GM18517 (cell line): Measurements from ENCODE around the gene TMEM163.
A peak's percentile ranks its signal among the peaks of the same experiment; 100 is the strongest.
"Not testable (repeated sequence)": the region's sequence is repeated elsewhere in the genome, so short reads cannot be mapped to it uniquely, and the experiment has no call there.

Source experiments
- ATAC-seq: cut with Tn5 transposase; IDR thresholded peaks from one replicate; pipeline ENCODE4 v1.9.1; 2021; ENCODE audit warnings: mild to moderate bottlenecking, moderate library complexity; ENCODE audit not compliant: unreplicated experiment

The TMEM163 gene

DNA sequence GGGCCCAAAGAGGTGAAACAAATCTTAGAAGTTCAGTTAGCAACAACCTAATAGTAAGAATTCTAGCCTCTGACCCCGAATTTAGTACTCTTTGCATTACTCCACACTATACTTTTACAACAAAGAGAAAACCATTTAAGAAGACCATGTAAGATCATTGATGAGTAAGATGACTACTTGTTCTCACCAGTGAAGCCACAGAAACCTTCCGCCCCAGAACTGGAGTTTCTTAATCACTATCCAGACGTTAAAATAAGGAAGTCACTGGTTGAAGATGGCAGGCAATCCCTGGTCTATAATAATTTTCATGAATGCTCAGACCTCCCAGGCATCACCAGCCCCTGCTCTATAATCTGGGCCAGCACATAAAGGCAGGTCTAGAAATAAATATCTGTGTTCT lies 95.0 kb downstream of the TMEM163 start:
- peak; percentile 96 for ATAC-seq

DNA sequence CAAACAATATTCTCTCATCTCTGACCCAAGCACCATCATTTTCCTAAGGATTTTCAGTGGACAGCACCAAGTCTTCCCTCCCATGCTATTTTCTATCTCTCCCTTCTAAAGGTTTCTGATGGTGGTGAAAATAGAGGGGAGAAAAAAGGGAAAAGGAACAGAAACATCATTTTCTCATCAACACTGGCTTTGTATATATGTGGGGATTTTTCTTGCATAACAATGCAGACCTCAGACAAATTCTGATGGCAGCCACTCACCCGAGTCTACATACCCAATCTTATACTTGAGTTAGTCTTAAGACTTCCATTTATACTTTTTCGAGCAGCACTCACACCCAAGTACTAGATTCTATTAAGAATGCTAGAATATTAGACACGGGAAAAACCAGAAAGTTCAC lies 95.8 kb downstream of the TMEM163 start:
- ATAC-seq: no peak

DNA sequence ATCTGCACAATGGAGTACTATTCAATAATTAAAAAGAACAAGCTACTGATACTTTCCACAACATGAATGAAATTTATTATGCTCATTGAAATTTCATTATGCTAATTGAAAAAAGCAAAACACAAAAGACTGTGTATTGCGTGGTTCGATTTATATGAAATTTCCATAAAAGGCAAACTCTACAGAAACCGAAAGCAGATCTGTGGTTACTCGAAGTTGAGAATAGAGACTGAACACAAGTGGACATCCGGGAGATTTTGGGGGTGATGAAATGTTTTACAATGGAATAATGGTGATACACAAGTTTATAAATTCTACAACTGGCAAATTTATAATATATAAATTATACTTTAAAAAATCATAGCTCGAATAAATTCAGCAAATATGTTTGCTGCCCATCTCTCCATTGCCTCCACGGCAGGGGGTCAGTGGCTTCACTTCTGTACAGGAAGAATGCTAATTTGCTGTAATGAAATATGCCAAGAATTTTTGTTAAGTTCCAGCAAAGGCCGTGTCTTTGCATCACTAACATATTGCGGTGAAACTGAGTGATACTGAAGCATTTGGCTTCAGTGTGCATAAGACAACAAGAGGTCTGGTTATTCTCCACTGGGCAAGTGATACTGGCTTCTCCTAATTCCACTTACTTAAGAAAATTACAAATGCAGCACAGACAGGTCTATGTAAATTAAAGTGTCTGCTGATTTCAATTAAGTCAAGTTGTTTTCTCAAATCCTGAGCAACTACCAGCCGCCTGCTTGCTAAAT lies 96.7 kb downstream of the TMEM163 start:
- no peak for ATAC-seq

GRCh38 chr2:134619250-134619649 lies 99.5 kb downstream of the TMEM163 start:
- no peak for ATAC-seq

GRCh38 chr2:134615480-134615879 lies 103.3 kb downstream of the TMEM163 start:
- not testable (repeated sequence) for ATAC-seq

DNA sequence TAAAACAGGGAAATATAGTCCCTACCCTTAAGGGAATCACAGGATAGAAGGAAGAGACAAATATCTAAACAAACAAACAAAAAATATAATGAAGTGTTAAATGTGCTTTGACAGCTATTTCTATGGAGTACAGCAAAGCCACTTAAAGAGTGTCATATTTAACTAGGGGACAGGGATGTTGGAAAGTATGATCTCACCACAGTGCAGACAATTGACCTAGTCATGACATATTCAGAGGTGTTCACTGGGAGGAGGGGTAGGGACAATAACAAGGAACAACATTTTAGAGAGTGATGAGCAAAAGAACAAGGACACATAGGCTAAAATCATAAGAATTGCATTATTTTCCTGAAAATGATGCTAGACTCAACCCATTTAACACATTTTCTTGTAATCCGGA lies 107.5 kb downstream of the TMEM163 start:
- no peak for ATAC-seq

GRCh38 chr2:134610871-134611270 lies 107.9 kb downstream of the TMEM163 start:
- ATAC-seq: no peak

DNA sequence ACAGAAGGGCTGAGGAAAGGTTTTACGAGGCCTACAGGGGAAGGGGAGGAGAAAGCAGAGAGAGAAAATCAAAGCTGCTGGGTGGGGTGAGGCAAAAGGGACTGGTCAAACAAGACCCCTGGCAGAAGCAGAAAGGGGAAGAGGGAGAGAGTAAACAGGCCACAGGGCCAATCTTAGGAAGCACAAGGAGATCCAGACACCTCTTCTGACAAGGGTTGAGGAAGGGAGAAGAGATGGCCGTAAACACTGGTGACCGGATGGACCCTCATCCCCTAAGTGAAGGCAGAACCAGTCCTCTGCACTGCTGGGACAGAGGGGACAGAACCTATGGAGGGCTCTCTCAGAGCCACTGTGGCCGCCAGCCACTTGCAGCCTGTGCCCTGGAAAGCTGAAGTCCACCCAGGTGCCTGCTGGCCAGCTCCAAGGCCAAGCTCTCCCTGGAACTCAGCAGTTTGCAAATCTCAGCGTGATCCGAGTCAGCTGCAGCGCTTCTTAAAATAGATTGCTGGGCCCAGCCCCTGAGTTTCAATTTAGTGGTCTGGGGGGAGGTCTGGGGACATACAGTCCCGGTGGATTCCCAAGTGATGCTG lies 108.8 kb downstream of the TMEM163 start:
- no peak for ATAC-seq

DNA sequence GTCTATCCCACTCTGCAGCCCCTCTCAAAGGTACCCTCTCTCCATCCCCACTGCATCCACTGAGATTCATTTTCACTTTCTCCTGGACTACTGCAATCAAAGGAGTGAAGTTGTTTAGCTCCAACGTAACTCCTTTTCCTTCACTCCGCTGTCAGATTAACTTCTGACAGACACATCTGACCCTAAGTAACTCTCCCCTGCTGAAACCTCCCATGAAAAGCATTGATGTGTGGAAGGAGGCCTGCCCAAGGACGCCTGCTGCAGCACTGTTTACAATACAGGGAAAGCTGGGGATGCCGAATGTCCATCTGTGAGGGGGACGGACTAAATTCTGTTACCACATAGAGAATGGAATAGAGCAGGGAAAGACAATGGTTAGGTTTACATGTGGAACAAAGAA lies 114.8 kb downstream of the TMEM163 start:
- ATAC-seq: no peak

GRCh38 chr2:134602666-134603065 lies 116.1 kb downstream of the TMEM163 start:
- ATAC-seq: no peak

- ATAC-seq: no peak
These were observed 117.5 kb downstream of the TMEM163 start for GRCh38 chr2:134601264-134601663.

DNA sequence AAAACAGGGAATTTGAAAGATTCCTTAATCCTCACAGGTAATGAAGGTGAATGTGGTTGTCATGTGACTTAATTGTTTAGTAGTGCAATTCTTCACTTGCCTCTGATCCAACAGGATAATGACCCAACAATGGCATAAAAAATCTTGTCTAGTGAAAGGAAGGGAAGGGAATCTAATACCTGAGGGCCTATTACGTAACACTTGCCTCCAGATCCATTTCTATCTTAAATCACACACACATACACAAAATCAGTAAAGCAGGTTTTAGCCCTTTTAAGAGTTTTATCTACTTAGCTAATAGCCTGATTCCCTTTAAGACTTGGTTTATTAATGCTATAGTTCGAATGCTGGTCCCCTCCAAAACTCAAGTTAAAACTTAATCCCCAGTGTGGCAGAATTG lies 118.6 kb downstream of the TMEM163 start:
- no peak for ATAC-seq

DNA sequence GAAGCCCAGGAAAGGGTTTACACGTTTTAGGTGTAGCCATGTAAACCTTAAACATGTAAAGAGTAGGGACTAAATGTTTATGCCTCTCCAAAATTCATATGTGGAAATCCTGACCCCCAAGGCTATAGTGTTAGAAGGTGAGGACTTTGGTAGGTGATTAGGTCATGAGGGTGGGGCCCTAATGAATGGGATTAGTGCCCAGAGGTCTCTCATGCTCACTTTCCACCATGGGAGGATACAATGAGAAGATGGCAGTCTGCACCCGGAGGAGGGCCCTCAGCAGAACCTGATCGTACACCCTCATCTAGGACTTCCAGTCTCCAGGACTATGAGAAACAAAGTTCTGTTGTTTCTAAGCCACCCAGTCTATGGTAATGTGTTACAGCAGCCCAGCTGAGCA lies 119.6 kb downstream of the TMEM163 start:
- ATAC-seq: no peak

DNA sequence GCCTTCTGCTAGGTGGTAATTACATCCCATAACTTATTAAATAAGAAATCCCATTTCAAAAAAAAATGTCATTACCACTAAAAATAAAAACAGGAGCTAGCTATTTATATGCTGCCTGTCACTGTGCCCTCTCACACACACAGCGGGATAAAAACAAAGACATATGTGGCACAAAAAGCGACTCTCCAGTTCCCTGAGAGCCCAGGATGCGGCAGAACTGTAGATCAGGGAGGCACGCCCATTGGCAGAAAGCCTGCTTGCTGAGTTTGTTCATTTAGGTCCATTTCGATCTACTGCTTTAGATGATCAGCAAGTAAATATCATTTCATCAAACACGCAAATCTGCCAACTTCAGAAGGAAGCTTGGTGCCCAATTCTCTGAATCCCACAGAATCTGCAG lies 124.4 kb downstream of the TMEM163 start:
- no peak for ATAC-seq

DNA sequence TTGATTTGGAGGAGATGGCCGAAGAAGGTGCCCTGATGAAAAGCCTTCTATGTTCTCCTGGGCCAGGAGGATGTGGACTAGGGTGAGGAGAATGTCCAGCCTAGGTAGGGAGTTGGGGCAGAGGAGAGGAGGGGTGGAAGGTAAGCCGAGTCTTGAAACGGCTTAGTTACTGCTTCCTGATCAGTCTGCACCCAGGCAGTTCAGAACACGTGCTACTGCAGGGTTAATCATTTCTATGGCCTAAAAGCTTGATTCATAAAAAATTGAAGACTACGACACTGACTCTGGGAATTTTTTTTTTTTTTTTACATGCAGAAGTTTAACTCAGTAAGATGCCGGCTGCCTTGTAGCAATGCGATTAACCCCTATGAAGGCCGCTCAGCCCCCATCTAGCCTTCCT lies 125.3 kb downstream of the TMEM163 start:
- no peak for ATAC-seq

DNA sequence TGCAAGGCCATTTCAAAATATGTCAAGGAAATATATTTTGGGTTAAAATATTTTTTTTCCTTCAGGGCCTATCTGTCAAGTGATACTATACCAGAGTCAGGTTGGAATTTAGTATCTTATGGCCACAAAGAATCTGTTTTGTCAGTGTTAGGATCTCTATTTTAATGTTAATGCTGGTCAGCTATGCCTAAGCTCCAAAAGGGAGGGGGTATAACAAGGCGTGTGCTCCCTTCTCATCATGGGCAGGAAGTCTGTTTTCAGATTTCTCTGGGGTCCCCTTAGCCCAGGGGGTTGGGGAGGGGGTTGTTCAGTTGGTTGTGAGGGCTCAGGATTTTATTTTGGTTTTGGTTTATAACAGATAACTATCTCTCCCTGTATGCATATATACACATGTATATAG lies 126.4 kb downstream of the TMEM163 start:
- no peak for ATAC-seq

DNA sequence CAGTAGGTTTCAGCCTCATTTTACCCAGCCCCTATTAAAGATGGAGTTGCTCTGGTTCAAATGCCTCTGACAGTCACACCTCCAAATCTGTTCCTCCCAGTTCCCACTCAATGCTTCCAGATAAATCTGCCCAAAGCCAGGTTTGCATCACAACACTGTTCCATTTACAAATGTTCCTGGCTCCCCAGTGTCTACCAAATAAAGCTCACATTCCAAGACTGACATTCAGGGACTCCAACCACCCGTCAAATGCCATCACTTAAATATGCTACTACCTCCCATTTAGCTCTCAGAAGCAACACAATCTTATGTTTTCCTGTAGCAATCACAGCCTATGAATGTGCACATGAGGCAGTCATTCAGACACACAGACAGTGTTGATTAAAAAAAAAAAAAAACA lies 127.3 kb downstream of the TMEM163 start:
- no peak for ATAC-seq

DNA sequence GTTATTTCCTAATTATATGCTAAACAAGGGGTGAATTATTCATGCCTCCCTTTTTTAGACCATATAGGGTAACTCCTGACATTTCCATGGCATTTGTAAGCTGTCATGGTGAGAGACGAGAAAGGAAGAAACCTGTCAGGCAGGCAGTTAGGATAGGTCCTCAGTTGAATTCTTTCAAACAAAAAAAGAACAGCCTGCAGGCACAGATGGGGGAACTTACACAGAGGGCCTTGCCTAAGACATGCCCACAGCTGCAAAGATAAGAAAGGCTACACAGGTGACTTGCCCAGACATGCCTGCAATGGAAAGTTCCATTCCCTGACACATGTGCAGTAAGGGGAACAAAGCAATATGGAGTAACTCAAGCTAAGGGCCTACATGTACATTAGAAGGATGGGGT lies 128.1 kb downstream of the TMEM163 start:
- no peak for ATAC-seq

GRCh38 chr2:134589171-134590083 lies 129.4 kb downstream of the TMEM163 start:
- ATAC-seq: not testable (repeated sequence)

GRCh38 chr2:134588556-134588955 lies 130.2 kb downstream of the TMEM163 start:
- ATAC-seq: no peak

GRCh38 chr2:134586326-134586965 lies 132.4 kb downstream of the TMEM163 start:
- no peak for ATAC-seq
